HG03571 (cell line): ENCODE results near the gene RBMS3.
"Not testable (repeated sequence)": the region's sequence is repeated elsewhere in the genome, so short reads cannot be mapped to it uniquely, and the experiment has no call there.

ENCODE experiments used
- ATAC-seq: cut with Tn5 transposase; IDR thresholded peaks from one replicate; pipeline ENCODE4 v1.9.1; 2021; ENCODE audit not compliant: unreplicated experiment

The RBMS3 gene

DNA sequence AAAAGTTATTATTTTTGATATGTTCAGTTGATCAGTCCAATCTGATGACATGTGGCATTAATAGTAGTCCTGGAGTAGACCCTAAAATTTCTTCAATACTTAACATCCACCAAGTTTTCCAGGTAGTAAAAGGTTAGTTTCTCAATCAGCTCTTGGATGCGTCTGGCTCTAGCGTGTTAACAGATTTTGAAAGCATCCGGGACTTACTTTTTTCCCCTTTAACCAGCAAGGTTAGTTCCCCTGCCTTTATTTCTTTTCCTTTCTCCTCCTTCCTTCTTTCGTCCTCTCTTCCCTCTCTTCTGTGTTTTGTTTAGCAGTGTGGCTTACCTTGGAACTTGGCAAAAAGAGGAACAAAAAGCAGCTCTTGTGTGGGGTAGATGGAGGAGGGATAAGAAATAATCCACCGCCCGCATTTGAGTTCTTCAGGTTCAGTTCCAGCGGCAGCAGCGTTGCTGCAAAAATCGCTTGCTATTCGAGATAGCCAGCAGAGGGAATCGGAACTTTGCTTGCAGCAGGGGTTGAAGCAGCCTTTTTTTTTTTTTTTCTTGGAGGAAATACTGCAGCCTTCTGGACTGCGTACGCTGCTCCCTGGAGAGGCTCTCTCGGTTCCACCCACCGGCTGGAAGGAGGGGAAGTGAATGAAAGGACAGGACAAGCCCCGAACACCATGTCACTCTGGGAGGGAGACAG lies at the start of gene RBMS3:
TSS of gene RBMS3 (plus strand) at position 668 of the 690 bp plus-strand sequence.
- ATAC-seq, result peak; percentile 34

DNA sequence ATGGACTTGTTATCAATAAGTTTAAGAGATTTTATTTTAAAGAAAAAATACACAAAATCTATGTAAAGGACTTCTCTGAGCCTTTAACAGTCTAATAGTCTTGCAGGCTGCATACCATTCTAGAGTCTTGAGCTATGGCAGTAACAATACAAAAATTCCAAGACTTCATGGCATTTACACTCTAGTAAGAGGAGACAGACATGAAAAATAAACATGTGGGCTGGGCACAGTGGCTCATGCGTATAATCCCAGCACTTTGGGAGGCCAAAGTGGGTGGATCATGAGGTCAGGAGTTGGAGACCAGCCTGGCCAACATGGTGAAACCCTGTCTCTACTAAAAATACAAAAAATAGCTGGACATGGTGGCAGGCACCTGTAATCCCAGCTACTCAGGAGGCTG lies 47.7 kb upstream of the RBMS3 start:
- ATAC-seq, result not testable (repeated sequence)

DNA sequence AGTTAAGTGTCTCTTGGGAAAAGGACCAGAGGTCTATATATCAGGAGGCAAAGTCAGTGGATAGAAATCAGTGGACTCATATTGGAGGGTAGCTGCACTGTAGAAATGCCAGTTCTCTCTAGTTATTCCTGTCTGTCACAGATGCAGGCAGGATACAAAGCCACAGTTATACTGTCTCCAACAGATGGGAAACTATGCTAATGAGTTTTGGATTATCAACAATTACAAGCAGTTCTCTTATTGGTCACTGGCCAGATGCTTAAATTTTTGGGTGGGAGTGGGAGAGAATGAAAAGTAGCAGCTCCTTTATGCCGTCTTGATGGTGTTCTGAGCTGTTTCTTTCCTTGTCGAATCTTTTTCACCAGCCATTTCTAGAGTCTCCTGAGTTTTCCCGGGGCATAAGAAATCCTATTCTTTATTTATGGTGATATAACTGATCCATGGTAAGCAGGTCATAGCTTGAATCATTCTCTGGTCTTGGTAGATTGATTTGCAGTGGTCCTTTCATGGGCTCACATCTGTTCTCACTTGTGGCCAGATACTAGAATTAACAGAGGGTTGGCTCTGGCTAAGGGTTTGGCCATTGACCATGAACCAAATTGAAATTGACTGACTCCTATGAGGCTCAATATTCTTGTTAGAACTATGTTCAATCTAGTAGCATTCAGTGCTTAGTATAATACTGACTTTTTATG lies 44.6 kb upstream of the RBMS3 start:
- ATAC-seq, result no peak

DNA sequence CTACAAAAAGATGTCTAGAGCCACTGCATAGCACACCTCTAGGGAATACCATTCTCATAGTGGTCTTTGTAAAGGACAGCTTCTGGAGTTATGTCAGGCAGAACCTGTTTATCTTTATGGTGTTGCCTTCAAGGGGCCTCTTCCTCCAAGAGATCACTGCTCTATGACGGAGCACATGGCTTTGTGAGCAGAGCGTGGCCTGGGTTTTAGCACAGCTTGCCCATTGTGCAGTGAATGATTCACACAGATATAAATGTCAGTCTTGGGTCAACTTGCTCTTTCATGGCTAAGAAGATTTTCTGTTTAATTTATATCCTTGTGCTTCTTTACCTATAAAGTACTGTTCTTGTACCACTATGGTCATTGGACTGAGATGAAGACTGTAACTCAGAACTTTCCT lies 41.5 kb upstream of the RBMS3 start:
- ATAC-seq, result no peak

DNA sequence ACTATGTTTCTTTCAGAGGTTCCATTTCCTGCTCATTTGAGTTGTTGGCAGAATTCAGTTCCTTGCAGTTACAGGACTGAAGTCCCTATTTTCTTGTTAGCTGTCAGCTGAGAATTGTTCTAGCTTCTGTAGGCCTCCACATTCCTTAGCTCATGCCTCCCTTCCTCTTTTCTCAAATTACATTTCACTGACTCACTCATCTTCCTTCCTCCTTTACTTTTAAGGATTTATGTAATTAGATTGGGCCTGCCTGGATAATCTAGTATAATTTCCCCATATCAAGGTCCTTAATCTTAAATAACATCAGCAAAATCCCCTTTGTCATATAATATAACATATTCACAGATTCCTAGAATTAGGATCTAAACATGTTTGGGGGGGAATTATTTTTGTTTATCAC lies 40.6 kb upstream of the RBMS3 start:
- no peak for ATAC-seq

DNA sequence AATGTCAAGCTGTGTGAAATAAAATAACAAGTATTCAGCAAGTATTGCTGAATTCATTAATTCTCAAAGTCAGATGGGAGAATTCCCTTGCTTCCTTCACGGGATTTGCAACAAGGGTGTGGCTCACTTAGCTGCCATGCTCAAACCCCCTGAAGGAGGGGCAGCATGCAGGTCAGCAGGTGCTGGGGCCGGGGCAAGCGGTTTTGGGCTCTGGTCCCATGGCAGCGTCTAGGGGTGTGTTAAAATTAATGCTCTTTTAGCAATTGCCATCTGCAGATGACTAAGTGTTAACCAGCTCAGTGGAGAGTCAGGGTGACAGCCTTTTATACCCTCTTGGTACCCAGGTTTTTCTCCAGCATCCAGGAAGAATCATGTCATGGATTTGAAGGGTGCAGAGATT lies 40.0 kb upstream of the RBMS3 start:
- no peak for ATAC-seq

DNA sequence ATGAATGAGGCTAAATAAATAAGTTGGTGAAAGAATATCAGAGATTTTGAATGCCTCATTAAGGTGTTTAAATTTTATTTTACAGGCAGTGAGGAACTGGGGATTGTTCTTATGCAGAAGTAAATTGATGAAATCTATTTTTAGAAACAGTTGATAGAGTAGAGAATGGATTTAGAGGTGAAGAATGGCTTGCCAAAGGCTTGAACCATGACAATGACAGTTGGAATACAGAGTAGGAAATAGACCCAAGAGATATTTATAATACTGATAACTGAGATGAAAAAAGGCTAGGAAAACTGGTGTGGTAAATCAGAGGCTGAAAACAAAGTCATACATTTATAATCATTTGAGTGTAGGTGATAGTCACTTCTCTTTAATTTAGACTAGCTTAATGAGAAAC lies 39.0 kb upstream of the RBMS3 start:
- no peak for ATAC-seq

DNA sequence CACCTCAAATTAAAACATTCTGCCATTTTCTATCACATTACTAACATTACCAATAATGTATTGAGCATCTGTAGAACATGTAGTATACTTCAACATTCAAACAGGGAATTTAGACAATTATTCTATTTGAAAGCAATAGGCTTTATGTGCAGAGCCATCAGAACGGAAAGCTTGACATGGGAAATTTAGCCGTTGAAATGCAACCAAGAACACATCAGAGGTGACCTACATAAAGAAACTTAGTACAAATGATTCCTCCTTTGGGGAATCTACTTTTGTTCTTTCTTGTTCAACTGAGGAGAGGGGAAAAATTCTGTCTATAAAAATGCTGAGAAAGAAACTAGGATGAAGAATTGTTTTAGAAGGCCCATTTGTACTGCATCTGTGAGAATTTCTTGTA lies 38.6 kb upstream of the RBMS3 start:
- ATAC-seq, result no peak

DNA sequence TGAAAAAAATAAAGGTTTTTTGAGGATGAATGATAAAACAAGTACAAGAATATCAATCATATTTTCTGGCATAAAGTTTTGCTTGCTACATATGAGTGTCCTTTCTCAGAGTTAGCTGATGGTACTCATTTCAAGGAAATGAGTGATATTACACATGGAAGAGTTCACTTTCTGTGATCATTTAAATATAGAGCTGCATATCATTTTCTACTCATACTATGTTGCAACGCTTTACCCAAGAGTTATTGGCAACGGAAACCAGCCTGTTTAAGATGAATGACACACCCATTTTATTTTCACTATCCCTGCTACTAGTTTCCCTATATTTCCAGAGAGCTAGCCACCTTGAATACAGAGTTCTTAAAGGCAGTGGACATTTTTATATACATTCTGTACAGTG lies 35.4 kb upstream of the RBMS3 start:
- ATAC-seq, result no peak

DNA sequence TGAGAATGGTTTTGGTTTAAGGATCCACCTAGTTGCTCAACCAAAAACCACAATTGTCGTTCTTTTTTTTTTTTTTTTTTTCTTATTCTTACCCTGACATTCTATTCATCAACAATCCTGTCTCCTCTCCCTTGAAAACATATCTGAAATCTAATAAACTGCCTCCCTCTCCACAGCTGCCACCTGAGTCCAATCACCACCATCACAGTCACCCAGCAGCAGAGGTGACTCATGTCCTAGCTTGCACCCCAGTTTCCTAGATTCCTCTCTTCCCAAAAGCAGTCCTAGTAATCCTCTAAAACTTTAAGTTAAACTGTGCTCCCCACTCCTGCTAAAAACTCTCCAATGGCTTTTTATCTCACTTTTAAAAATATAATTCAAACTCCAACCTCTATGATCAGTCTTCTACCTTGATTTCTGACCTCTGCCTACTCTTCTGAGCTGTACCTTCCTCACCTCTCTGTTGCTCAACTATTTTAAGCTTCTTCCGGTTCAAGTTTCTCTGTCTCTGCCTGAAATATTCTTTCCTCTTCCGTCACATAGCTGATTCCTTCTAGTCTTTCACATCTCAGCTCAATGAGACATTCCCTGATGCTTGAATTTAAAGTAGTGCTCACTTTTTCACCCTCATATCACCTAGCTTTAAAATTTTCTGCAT lies 33.7 kb upstream of the RBMS3 start:
- ATAC-seq, result no peak

DNA sequence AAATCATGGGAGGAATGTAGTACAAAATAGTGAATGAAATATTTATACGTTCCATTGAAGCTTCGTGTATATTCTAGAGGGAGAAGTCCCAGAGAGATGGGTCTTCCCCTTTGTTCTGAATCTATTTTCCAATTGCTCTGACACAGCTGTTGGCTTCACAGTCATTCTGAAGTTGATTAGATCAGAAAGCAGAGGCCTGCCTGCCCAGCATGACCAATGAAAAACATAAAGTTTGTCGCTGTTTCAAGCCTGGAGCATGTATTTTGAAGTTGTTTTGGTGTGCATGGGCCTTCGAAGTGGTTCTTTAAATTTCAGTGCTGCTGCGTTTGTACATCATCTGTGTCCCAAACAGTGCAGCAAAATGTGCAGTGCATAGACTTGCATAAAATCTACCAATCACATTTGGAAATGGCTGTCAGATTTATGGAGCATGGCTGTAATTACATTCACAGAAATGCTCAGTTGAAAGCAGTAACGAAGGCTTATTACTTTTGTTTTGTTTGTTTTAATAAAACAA lies 31.0 kb upstream of the RBMS3 start:
- ATAC-seq, result no peak

DNA sequence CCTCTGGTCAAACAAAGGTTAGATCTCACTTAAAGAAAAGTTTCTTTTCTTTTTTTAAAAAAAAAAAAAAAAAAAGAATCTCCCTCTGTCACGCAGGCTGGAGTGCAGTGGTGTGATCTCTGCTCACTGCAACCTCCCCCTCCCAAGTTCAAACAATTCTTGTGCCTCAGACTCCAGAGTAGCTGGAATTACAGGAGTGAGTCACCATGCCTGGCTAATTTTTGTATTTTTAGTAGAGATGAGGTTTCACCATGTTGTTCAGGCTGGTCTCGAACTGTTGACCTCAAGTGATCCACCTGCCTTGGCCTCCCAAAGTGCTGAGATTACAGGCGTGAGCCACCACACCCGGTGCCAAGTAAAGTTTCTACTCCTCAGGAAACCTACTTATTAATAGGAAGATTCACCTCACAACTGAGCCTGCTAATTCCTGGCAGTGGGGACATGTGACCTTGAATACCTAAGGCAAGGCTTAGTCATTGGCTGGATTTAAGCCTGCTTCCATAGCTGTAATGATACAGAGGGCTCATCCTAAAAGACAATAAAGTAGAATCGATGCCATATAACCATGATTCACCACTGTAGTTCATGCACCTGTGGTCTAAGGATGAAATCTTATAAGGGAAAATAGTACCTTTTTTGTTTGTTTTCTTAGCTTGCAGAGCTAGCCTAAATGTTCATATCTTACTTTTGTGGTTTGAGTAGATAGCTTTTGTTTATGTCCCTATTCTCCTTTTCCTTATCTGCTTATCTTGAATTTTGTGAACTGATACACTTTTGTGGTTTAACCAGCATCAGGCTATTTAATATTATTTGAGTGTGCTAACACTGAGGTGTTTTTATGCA lies 24.8 kb upstream of the RBMS3 start:
- ATAC-seq, result no peak

DNA sequence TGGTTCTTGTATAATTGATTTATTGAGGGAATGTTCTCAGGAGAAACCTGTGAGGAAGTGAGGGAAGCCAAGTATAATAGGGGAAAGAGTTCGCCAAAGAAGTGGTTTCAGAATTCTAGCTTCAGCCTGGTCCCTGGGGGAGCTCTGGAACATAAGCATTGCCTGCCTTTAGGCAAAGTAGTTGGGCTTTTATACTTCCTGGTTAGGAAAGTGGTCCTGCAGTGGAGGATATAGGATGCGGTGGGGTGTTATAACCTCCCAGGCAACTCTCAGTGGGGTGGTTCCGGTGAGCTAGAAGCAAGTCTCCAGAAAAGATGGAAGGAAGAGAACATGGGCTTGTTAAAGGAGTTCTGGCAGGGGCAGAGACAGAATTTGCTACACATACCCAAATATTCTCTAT lies 22.7 kb upstream of the RBMS3 start:
- no peak for ATAC-seq

DNA sequence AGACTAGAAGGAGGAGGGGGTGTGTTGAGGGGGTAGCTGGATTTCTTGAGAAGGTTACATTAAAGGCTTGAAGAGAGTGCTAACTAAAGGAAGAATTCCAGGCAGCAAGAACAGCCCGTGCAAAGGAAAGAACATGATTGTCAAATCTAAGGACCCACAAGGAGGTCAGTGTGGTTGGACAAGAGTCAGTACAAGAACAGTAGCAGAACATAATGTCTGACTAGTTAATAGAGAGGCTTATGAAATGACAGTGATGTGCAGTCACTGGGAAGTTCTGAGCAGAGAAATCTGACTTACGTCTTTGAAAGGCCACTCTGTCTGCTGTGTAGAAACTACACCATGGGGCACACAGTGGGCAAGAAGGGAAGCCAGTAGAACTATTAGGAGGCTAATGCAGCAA lies 19.8 kb upstream of the RBMS3 start:
- ATAC-seq, result no peak

DNA sequence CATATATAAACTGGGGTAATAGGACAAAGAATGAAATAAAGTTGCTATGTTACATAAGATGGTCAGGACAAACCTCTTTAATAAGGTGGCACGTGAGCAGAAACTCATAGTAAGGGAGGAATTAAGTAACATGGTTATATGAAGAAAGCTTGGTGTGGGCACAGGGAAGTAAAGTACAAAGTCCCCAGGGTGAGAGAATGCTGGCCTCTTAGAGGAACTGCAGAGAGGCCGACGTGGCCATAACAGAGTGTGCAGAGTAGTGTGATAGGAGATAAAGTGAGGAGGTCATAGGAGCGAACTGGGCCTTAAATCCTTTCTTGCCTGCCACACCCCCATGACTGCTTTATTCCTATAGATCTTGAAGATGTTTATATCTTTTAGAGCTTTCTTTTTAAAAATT lies 17.4 kb upstream of the RBMS3 start:
- ATAC-seq, result no peak

DNA sequence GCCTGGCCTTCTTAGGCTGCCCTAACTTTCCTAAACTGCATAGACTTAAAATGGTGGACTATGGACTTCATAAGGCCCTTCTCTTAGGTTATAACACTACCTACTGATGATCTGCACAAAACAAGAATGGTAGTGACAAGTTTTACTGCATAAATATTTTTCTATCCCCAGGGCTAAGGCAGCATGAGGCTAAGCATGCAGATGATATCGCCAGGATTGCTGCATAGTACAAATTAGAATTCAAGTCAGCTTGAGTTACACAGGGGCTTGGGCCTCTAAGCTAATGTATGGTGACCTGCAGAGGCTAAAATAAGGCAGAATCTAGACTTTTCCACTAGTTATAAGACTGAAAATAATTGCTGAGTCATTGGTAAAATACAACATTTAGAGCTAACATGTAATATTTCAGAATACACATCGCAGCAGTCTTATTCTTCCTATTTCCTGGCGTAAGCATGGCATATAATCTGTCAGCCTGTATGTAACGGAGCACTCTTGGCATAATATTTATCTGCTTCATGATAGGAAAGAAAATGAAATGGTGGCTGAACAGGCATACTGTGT lies 15.3 kb upstream of the RBMS3 start:
- ATAC-seq, result no peak

DNA sequence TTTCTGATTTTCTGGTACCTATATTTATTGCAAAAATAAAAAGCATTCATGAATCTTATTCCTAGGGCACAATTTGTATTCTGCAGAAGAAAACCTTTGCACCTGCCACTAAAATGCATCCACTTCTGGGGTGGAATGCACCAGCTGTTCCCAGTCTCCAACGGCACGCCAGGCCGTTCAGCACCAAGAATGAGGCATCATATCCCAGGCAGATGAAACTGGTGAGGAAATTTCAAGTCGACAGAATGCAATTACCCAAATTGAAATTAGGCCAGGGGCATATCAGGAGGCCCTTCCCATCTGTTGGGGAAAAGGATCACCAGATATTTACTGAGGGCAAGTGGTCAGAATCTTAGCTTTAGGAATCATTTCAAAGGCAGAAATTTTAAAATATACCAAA lies 13.6 kb upstream of the RBMS3 start:
- no peak for ATAC-seq

DNA sequence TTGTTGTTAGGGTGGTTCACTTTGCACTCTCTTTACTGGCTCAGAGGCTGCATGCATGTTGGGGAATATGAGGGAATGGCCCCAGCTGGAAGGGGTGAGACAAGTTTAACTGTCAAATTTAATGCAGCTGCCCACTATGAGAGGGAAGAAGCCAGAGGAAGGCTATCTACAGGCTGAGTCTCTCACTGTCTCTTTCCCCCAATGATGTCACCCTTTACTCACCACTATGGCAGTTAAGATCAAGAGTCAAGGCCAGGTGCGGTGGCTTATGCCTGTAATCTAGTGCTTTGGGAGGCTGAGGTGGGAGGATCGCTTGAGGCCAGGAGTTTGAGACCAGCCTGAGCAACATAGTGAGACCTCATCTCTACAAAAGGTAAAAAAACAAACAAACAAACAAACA lies 12.2 kb upstream of the RBMS3 start:
- no peak for ATAC-seq

DNA sequence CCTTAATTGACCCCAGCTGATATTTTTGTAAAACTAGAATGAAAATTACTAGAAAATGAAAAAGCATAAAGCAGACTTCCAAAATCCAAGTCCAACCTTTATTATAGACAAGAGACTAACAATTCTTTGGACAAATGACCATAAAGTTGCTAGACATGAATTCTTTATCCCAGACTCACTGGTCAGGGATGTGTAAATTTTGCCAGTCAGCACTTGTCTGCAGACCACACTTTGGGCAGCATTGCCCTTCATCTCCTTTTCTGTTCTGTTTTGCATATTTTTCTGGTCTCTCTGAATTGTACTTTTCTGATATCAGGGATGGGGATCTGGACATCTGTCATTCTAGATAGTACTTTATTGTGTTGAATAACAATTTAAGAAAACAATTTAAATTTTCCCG lies 10.1 kb upstream of the RBMS3 start:
- ATAC-seq, result no peak

DNA sequence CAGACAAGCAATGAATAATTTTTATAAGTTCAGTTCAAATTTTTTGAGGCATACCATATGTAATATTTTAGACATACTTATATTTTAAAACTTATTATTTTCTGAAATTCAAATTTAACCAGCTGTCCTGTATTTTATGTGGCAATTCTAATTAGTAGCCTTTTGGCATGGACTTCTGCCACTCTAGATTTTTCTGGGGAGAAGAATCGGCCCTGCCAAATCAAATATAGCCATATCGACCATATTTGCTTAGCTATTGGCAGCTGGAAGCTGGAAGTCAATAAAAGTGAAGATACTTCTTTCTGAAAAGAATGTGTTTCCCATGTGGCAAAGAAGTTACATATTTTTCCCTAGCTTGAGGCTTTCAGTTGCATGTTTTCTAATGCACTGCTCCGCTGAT lies 9.4 kb upstream of the RBMS3 start:
- no peak for ATAC-seq

DNA sequence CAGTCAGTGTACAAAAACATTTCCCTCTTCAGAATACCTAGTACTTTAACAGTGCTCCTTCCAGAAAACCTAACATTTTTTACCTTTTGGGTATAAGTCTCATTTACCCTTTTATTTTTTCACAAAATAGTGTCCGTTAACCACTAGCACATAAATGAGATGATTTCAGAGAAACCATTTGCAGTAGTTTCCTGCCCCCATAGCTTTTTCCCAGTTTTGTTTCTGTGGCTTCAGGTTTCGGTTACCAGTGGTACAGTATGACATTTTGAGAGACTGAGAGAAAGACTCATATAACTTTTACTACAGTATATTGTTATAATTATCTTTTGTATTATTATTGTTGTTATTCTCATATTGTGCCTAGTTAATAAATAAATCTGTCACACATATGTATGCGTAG lies 6.2 kb upstream of the RBMS3 start:
- no peak for ATAC-seq
